Activated T-helper 9 cell treated with anti-CD3 and anti-CD28 coated beads, Interleukin-2, amount 50 U/mL, for 16 hours (primary cell): Measurements from ENCODE around the gene UBL4A.
A peak's percentile ranks its signal among the peaks of the same experiment; 100 is the strongest.

ENCODE experiments used
- DNase-seq: peaks from one replicate; pipeline ENCODE4 v3.0.0-alpha.2; 2020; ENCODE audit warnings: low read depth

The UBL4A gene

DNA sequence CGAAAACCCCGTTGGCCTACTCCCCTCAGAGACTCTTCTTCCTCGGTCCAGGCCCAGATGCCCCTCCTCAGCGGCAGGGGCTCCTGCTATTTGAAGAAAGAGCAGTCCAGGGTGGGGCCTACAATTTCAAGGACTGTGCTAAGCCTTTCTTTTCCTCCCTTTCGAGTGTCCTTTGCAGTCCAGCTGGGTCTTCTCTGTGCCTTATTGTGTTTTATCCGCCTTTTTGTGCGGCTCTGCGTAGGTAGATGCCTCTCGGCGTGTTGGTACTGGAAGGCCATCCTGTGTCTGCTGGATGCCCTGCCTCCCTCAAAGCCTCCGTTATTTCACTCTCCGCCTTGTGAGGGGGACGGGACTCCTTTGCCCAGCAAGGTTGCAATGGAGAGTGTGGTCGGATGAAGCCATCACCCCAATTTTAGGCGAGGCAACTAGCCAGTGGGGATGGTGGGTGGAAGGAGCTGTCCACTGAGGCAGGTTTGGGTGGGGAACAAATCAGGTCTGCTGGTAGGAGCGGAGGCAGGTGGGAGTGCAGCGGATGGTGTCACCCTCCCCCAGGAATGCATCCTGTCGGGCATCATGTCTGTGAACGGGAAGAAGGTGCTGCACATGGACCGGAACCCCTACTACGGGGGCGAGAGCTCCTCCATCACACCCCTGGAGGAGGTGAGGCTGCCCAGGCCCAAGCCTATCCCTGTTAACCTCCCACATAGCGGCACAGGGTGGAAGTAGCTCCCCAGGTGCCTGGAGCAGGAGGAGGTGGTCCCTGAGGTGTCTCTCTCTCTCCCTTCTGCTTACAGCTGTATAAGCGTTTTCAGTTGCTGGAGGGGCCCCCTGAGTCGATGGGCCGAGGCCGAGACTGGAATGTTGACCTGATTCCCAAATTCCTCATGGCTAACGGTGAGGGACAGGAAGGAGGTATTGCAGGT lies 48.2 kb downstream of the UBL4A start:
- DNase-seq = no peak

DNA sequence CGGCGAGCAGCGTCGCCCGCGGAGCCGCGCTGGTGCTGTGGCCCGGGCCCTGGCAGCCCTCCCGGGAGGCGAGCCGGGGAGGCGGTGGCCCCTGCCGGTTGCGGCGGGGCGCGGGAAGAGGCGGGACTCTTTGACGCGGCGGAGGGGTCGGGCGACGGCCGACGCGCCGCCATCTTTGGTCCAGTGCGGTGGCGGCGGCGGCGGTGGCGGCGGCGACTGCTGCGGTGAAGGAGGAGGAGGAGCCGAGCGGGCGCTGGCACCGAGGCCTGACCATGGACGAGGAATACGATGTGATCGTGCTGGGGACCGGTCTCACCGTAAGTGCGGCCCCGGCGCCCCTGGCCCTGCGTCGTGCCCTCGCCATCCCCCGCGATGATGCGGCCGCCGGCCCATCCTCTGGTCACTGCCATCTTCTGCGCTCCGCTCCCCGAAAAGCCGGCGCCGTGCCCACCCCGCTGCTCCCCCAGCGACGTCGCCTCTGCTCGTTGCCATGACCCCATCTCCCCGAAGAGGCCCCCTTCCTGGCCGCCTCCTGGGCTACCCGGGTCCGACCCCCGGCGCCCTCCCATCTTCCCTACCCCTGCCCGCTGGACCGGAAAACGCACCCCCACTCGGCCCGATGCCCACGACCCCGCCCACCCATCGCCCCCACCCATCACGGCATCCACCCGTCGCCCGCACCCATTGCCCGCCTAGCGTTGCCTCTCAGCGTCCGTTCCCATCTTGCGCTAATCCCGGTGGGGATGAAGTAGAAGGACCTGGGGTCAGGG lies 49.2 kb downstream of the UBL4A start, which contains the start of gene GDI1:
Gene GDI1 (plus strand): TSS at position 172 of the 770 bp plus-strand sequence. CDS start 101 bp downstream, at position 273.
- DNase-seq = peak; percentile 42

- peak; percentile 46 for DNase-seq
Measured at GRCh38 chrX:154436374-154436982, 49.9 kb downstream of the UBL4A start.

- no peak for DNase-seq
Measured at GRCh38 chrX:154435171-154435733, 51.2 kb downstream of the UBL4A start.

GRCh38 chrX:154434394-154435168 lies 51.8 kb downstream of the UBL4A start:
- no peak for DNase-seq
